Measurements from ENCODE around the gene NLGN1. TPM values are rescaled to one million over a fixed set of nuclear protein-coding genes. Genes with fewer than 3 reads are reported as not detected.
"Not testable (repeated sequence)": the region's sequence is repeated elsewhere in the genome, so short reads cannot be mapped to it uniquely, and the experiment has no call there.

Gene NLGN1
- total and polyA plus RNA-seq, 2 of the 13 experiments (the other 11 are each of a cell fraction or from before 2014, with no cell fraction given), result not detected

DNA sequence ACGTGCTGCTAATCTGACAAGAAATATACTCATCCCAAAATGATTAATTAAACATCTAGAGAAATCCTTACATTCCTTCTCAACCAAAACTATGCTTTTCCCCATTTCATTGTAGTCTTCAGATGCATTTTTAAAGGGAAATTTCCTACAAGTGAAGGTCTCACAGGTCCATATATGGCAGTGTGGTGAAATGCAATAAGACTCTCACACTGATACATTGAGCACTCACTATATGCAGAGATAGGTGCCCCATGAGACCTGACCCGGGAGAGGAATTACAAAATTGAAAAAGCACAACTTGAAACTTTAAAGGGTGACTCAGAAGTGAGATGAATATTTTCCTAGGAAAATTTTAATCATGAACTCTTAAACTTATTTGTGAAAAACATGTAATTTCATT is 832.4 kb downstream of the NLGN1 start:
- Histone ChIP-seq H3K9ac (ENCODE audit: insufficient read depth, low read depth, low read length) (no peak overlapping the region), H3K27ac (ENCODE audit: extremely low read length, insufficient read depth, low read length) (no peak overlapping the region), H4K20me1 (ENCODE audit: insufficient read depth, low read length) (no peaks in the 10 kb centered on the region), H3K4me2 (ENCODE audit: low read depth, low read length) (no peak overlapping the region), H3K4me3 (replicated peaks in 1 of 3; ENCODE audit: insufficient read depth in 1 of 3, low read depth in 2 of 3, low read length in 3 of 3) (no peak overlapping the region), H3K27me3 (ENCODE audit: control insufficient read depth in 1 of 2, insufficient read depth in 2 of 2, low read length in 2 of 2) (no peaks in the 10 kb centered on the region), H3K79me2 (ENCODE audit: insufficient read depth, low read length) (no peaks in the 10 kb centered on the region), H3K36me3 (replicated peaks in 1 of 2; ENCODE audit: control insufficient read depth in 1 of 2, insufficient read depth in 2 of 2, low read length in 2 of 2) (no peaks in the 10 kb centered on the region), H3K4me1 (ENCODE audit: insufficient read depth, low read length) (no peaks in the 10 kb centered on the region), H2AFZ (ENCODE audit: low read length) (no peak overlapping the region), H3K9me3 (ENCODE audit: low read length) (no peaks in the 10 kb centered on the region)
- in situ Hi-C loops (cut with HindIII; ENCODE audit: extremely low pct_ligation_motif_present, low pct_unique_long_range_greater_than_20kb), result no loop called here
- BruUV-seq (replicated peaks), result no TSS peak
- CTCF ChIA-PET (ENCODE audit: low intra/inter-chr PET ratio, low total read pairs), result no interaction called here
- FAIRE-seq, result no peak
- TF ChIP-seq ZZZ3 (CRISPR knock-in tag; IDR thresholded peaks at IDR 0.05; ENCODE audit: borderline replicate concordance), result no peak
- ATAC-seq, result no peak
- intact Hi-C loops (cut with micrococcal nuclease; ENCODE audit: unreplicated experiment), result no loop called here
- DNase-seq (ENCODE audit: low spot score), result no peak
- POLR2A ChIA-PET, result no interaction called here
- 0% methylated on average over 2 of the region's 2 CpGs for WGBS (ENCODE audit: low lambda C conversion rate)

DNA sequence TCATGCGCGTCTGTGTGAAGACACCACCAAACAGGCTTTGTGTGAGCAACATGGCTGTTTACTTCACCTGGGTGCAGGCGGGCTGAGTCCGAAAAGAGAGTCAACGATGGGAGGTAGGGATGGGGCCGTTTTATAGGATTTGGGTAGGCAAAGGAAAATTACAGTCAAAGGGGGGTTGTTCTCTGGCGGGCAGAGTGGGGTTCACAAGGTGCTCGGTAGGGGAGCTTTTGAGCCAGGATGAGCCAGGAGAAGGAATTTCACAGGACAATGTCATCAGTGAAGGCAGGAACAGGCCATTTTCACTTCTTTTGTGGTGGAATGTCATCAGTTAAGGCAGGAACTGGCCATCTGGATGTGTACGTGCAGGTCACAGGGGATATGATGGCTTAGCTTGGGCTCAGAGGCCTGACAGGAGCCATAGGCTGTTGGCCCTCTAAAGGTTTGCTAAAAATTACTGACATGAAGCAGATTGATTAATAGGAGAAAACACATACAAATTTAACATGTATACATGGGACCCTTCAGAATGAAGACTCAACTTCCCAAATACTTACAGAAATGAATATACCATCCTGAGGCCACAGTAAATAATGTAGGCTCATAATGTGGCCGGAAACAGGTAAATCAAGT is 834.6 kb downstream of the NLGN1 start:
- BruUV-seq (replicated peaks); H3K4me3 ChIP-seq (replicated peaks in 1 of 3; ENCODE audit: insufficient read depth in 1 of 3, low read depth in 2 of 3, low read length in 3 of 3); H3K79me2 ChIP-seq (ENCODE audit: insufficient read depth, low read length); DNase-seq (ENCODE audit: low spot score); H3K4me1 ChIP-seq (ENCODE audit: insufficient read depth, low read length); FAIRE-seq; H3K4me2 ChIP-seq (ENCODE audit: low read depth, low read length); ATAC-seq; H2AFZ ChIP-seq (ENCODE audit: low read length); POLR2A ChIA-PET; CTCF ChIA-PET (ENCODE audit: low intra/inter-chr PET ratio, low total read pairs); intact Hi-C loops (cut with micrococcal nuclease; ENCODE audit: unreplicated experiment); H4K20me1 ChIP-seq (ENCODE audit: insufficient read depth, low read length); H3K27ac ChIP-seq (ENCODE audit: extremely low read length, insufficient read depth, low read length); H3K36me3 ChIP-seq (replicated peaks in 1 of 2; ENCODE audit: control insufficient read depth in 1 of 2, insufficient read depth in 2 of 2, low read length in 2 of 2); H3K9me3 ChIP-seq (ENCODE audit: low read length); in situ Hi-C loops (cut with HindIII; ENCODE audit: extremely low pct_ligation_motif_present, low pct_unique_long_range_greater_than_20kb); H3K9ac ChIP-seq (ENCODE audit: insufficient read depth, low read depth, low read length); H3K27me3 ChIP-seq (ENCODE audit: control insufficient read depth in 1 of 2, insufficient read depth in 2 of 2, low read length in 2 of 2): not testable (repeated sequence)
- WGBS (ENCODE audit: low lambda C conversion rate), result 45% methylated on average over 9 of the region's 10 CpGs
